G401 (cell line): ENCODE data around the gene ANGEL2. TPM values are rescaled to one million over a fixed set of nuclear protein-coding genes. Genes with fewer than 3 reads are reported as not detected.
"Not testable (repeated sequence)": the region's sequence is repeated elsewhere in the genome, so short reads cannot be mapped to it uniquely, and the experiment has no call there.

Experiments used
- DNase-seq: peaks from one replicate; pipeline ENCODE4 v3.0.0-alpha.2; 2015; ENCODE audit warnings: low spot score
- in situ Hi-C: cut with HindIII; loops from 2 replicates; pipeline ENCODE4 v1.10.0; 2016; ENCODE audit warnings: low sequenced_read_pairs, mixed read lengths
- total RNA-seq: library from RNA; depleted of rRNA; stranded (reverse); fragments of >200 nt; shearing (Covaris generic); gene quantifications from 2 replicates; pipeline ENCODE4 v1.2.3, GENCODE V29; 2014; rRNA removed

The ANGEL2 gene
- 41.8 and 47.8 TPM in 2 replicates for total RNA-seq

GRCh38 chr1:213015099-213016050 is at the start of gene ANGEL2:
TSS of gene ANGEL2 (minus strand) at chr1:213015867. CDS start at chr1:213015671, 196 bp downstream.
- peak; percentile 97 for DNase-seq
- in situ Hi-C loops: no loop called here

GRCh38 chr1:213061263-213061662 is 45.6 kb upstream of the ANGEL2 start:
- no peak for DNase-seq
- in situ Hi-C loops: no loop called here

GRCh38 chr1:213060836-213061235 is 45.2 kb upstream of the ANGEL2 start:
- in situ Hi-C loops: no loop called here

GRCh38 chr1:213057264-213058059 is 41.8 kb upstream of the ANGEL2 start:
- in situ Hi-C loops: no loop called here
- DNase-seq: no peak

More at GRCh38 chr1:213060836-213061235, 45.2 kb upstream of the ANGEL2 start:
- no peak for DNase-seq

GRCh38 chr1:213055767-213056166 is 40.1 kb upstream of the ANGEL2 start:
- DNase-seq: no peak
- in situ Hi-C loops: no loop called here

GRCh38 chr1:213054733-213055591 is 39.3 kb upstream of the ANGEL2 start:
- in situ Hi-C loops: no loop called here

GRCh38 chr1:213054142-213054541 is 38.5 kb upstream of the ANGEL2 start:
- DNase-seq: no peak
- in situ Hi-C loops: no loop called here

More at GRCh38 chr1:213054733-213055591, 39.3 kb upstream of the ANGEL2 start:
- DNase-seq: no peak

GRCh38 chr1:213053455-213053854 is 37.8 kb upstream of the ANGEL2 start:
- no peak for DNase-seq
- in situ Hi-C loops: no loop called here

GRCh38 chr1:213051881-213052202 is 36.2 kb upstream of the ANGEL2 start:
- in situ Hi-C loops: no loop called here
- DNase-seq: no peak

GRCh38 chr1:213051127-213051880 is 35.6 kb upstream of the ANGEL2 start, which contains the start of gene RPS6KC1:
TSS of gene RPS6KC1 (plus strand) at chr1:213051241. CDS start at chr1:213051405, 164 bp downstream.
- DNase-seq: peak; percentile 88
- in situ Hi-C loops: no loop called here

- no peak for DNase-seq
- in situ Hi-C loops: no loop called here
Observed at GRCh38 chr1:213050745-213051126, 35.1 kb upstream of the ANGEL2 start.

GRCh38 chr1:213049232-213049631 is 33.6 kb upstream of the ANGEL2 start:
- in situ Hi-C loops: no loop called here

GRCh38 chr1:213045321-213046226 is 29.9 kb upstream of the ANGEL2 start:
- in situ Hi-C loops, DNase-seq: not testable (repeated sequence)

More at GRCh38 chr1:213049232-213049631, 33.6 kb upstream of the ANGEL2 start:
- DNase-seq: no peak

GRCh38 chr1:213041443-213041842 is 25.8 kb upstream of the ANGEL2 start:
- in situ Hi-C loops: no loop called here
- no peak for DNase-seq

GRCh38 chr1:213035573-213035972 is 19.9 kb upstream of the ANGEL2 start:
- in situ Hi-C loops: no loop called here
- DNase-seq: no peak

- no peak for DNase-seq
- in situ Hi-C loops: no loop called here
Observed at GRCh38 chr1:213034713-213035112, 19.0 kb upstream of the ANGEL2 start.

GRCh38 chr1:213032651-213033050 is 17.0 kb upstream of the ANGEL2 start:
- in situ Hi-C loops: no loop called here
- no peak for DNase-seq
